GM23248 (cell line): Measurements from ENCODE around the gene TMEM164. TPM values are rescaled to one million over a fixed set of nuclear protein-coding genes. Genes with fewer than 3 reads are reported as not detected.

Experiments used
- DNase-seq: peaks from one replicate; pipeline ENCODE4 v3.0.0-alpha.2; 2015
- H2AFZ ChIP-seq: fragments of 200-600 bp; sonication (generic); 2 replicates; pipeline ENCODE4 v1.6.1; 2016; ENCODE audit warnings: antibody characterized with exemption
- H3F3A ChIP-seq: fragments of 200-600 bp; sonication (generic); 2 replicates; pipeline ENCODE4 v1.6.1; 2016; ENCODE audit warnings: mild to moderate bottlenecking, antibody characterized with exemption, mixed run types; ENCODE audit not compliant: insufficient read depth
- H3K27ac ChIP-seq: fragments of 200-600 bp; sonication (generic); 2 replicates; pipeline ENCODE4 v1.5.1; 2016; ENCODE audit warnings: mild to moderate bottlenecking
- H3K27me3 ChIP-seq: fragments of 200-600 bp; sonication (generic); replicated peaks from 2 replicates; pipeline ENCODE4 v1.6.1; 2016; ENCODE audit warnings: mild to moderate bottlenecking; ENCODE audit not compliant: insufficient read depth
- H3K36me3 ChIP-seq: fragments of 200-600 bp; sonication (generic); 2 replicates; pipeline ENCODE4 v1.6.1; 2016; ENCODE audit warnings: low read depth, mild to moderate bottlenecking
- H3K4me1 ChIP-seq: fragments of 200-600 bp; sonication (generic); 2 replicates; pipeline ENCODE4 v1.6.1; 2016; ENCODE audit warnings: mild to moderate bottlenecking; ENCODE audit not compliant: insufficient read depth
- H3K4me2 ChIP-seq: fragments of 200-600 bp; sonication (generic); one replicate; pipeline ENCODE4 v1.6.1; 2016; ENCODE audit warnings: mild to moderate bottlenecking; ENCODE audit not compliant: unreplicated experiment
- H3K4me3 ChIP-seq: fragments of 200-600 bp; sonication (generic); 2 replicates; pipeline ENCODE4 v1.5.1; 2016; ENCODE audit warnings: mild to moderate bottlenecking
- H3K79me2 ChIP-seq: fragments of 200-600 bp; sonication (generic); 2 replicates; pipeline ENCODE4 v1.6.1; 2016; ENCODE audit warnings: mild to moderate bottlenecking; ENCODE audit not compliant: insufficient read depth
- H3K9ac ChIP-seq: fragments of 200-600 bp; sonication (generic); 2 replicates; pipeline ENCODE4 v1.6.1; 2016; ENCODE audit warnings: mild to moderate bottlenecking
- H3K9me2 ChIP-seq: fragments of 200-600 bp; sonication (generic); 2 replicates; pipeline ENCODE4 v1.6.1; 2016; ENCODE audit warnings: mixed run types, mild to moderate bottlenecking, moderate library complexity; ENCODE audit not compliant: insufficient read depth
- H3K9me3 ChIP-seq: fragments of 200-600 bp; sonication (generic); one replicate; pipeline ENCODE4 v1.6.1; 2017; ENCODE audit warnings: low read depth
- H4K20me1 ChIP-seq: fragments of 200-600 bp; sonication (generic); 2 replicates; pipeline ENCODE4 v1.6.0; 2016; ENCODE audit not compliant: insufficient read depth
- EZH2 ChIP-seq: fragments of 200-600 bp; sonication (generic); IDR thresholded peaks from 2 replicates; pipeline ENCODE4 v1.6.1; 2018; ENCODE audit warnings: antibody characterized with exemption, mild to moderate bottlenecking; ENCODE audit not compliant: insufficient read depth, poor library complexity, severe bottlenecking
- EZH2phosphoT487 ChIP-seq: fragments of 200-600 bp; sonication (generic); IDR thresholded peaks from 2 replicates; pipeline ENCODE4 v1.6.1; 2018; ENCODE audit warnings: antibody characterized with exemption, moderate library complexity, mild to moderate bottlenecking, low read depth; ENCODE audit not compliant: insufficient read depth
- WGBS, 2 experiments: methylation state at CpG; one replicate each; pipeline ENCODE4 v1.1.6; 2015 to 2017; ENCODE audit warnings: low lambda C conversion rate in 2 of 2, low coverage in 1 of 2; ENCODE audit errors: missing lambda C conversion rate in 2 of 2; 5-methylcytosine and 5-hydroxymethylcytosine counted together
- in situ Hi-C: fragments of 300-500 bp; cut with MboI; formaldehyde crosslinking; loops from 2 replicates; pipeline ENCODE4 v1.15.0; 2020
- microRNA counts: library from miRNA; unstranded; fragments of <30 nt; microRNA quantifications from one replicate; lab custom pipeline; 2016
- microRNA-seq: library from miRNA; unstranded; fragments of <30 nt; microRNA quantifications from one replicate; pipeline ENCODE4, GENCODE V29; 2016; ENCODE audit warnings: borderline number of aligned reads
- polyA plus RNA-seq: library from polyadenylated mRNA; unstranded; fragments of >200 nt; fragmentation: Nextera tagmentation; extraction: Ambion mirVana; gene quantifications from 2 replicates; pipeline ENCODE4 v1.2.1, GENCODE V29; 2016
- small RNA-seq: library from RNA; depleted of rRNA; stranded (forward); fragments of <200 nt; gene quantifications from one replicate; pipeline ENCODE3, GENCODE V24; 2014; ENCODE audit warnings: low read depth, low replicate concordance
- total RNA-seq: library from RNA; depleted of rRNA; stranded (reverse); fragments of >200 nt; shearing (Covaris generic); gene quantifications from 2 replicates; pipeline ENCODE4 v1.2.3, GENCODE V29; 2014

Gene TMEM164
- total and polyA plus RNA-seq, 2 experiments from 2014 or later, result 1.4 to 9.1 TPM

DNA sequence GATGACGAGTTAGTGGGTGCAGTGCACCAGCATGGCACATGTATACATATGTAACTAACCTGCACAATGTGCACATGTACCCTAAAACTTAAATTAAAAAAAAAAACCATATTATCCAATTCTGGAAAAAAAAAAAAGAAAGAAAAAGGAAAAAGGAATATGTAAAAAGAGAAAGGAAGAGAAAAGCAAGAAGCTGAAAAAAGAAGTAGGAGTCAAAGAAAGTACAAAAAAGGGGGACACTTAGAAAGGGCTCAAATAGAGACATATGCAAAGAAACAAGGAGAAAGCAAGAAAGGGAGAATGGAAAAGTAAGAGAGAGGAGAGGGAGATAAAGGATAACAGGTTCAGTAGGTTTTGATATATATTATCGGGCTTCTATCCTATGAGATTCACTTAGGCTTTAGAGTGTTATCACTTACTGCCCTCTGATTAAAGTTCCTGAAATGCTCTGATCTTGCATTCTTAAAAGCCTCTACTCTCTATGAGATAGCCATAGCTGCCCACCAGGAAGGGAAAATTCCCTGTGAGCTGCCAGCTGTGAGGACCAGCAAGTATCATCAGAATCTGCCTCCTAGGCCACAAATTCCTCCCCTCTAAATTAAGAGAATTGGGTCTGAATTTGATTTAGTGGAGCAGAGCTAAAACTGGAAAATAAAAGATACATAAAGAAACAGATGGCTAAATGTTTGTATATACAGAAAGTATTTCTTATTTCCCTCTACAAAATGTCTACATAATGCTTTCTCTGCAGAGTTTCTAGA, 219.8 kb downstream of the TMEM164 start:
- no peak overlapping the region for H3K9ac ChIP-seq
- H4K20me1 ChIP-seq, result no peaks in the 10 kb centered on the region
- no peaks in the 10 kb centered on the region for H3K36me3 ChIP-seq
- H3K9me3 ChIP-seq, result no peaks in the 10 kb centered on the region
- H3F3A ChIP-seq, result peaks cover 20% of the 10 kb centered on the region
- no peak overlapping the region for H3K27ac ChIP-seq
- no peak for DNase-seq
- no peaks in the 10 kb centered on the region for H3K9me2 ChIP-seq
- H3K27me3 ChIP-seq, result no peaks in the 10 kb centered on the region
- no peak overlapping the region for H3K4me2 ChIP-seq
- peaks cover 71% of the 10 kb centered on the region for H3K79me2 ChIP-seq
- peaks cover 24% of the 10 kb centered on the region for H3K4me1 ChIP-seq
- no peak overlapping the region for H3K4me3 ChIP-seq
- TF ChIP-seq EZH2phosphoT487 (no peak), EZH2 (no peak)
- no peak overlapping the region for H2AFZ ChIP-seq
- WGBS, 2 experiments, result 90 to 95% methylated on average over 1 to 2 of the region's 2 CpGs
- in situ Hi-C loops, result no loop called here

DNA sequence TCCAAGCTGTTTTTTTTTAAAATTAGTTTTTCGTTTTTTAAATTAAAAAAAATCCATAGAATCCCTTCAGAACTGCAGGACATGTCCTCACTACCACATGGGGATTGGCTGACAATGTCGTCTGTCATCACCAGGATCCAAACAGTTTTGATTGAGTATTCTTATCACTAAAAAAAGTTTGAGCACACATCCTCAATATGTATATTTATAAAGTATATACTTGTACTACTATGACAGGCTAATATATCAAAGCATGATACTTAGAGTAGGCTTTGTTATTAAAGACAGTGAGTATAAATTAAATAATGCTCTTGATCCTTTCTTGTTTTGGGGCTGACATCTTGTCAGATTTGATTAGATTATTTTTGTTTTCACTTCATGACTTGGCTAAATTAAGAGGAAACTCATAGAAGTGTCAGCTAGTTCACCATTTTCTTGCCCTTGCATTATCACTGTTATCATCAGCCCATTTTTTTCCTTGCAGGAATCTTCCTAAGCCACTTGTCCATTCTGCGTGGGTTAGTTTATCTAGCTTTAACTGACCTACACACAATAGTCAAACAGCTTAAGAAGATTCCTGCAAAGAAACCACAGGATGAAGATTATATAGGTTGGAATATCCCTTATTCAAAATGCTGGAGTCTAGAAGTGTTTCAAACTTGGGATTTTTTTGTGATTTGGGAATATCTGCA, 222.2 kb downstream of the TMEM164 start:
- Histone ChIP-seq H4K20me1 (no peaks in the 10 kb centered on the region), H3K4me3 (no peak overlapping the region), H3K4me1 (peaks cover 10% of the 10 kb centered on the region), H3K9ac (no peak overlapping the region), H3K27me3 (no peaks in the 10 kb centered on the region), H3K9me3 (no peaks in the 10 kb centered on the region), H3F3A (0 out of 2 replicates have a peak, but pooled peaks cover 3% of the 10 kb centered on the region), H3K36me3 (no peaks in the 10 kb centered on the region), H3K79me2 (peaks cover 90% of the 10 kb centered on the region), H3K27ac (no peak overlapping the region), H3K4me2 (no peak overlapping the region), H3K9me2 (no peaks in the 10 kb centered on the region), H2AFZ (no peak overlapping the region)
- in situ Hi-C loops, result no loop called here
- WGBS, 2 experiments, result 75 to 76% methylated on average over 3 of the region's 3 CpGs
- DNase-seq, result no peak
- TF ChIP-seq EZH2phosphoT487 (no peak), EZH2 (no peak)

DNA sequence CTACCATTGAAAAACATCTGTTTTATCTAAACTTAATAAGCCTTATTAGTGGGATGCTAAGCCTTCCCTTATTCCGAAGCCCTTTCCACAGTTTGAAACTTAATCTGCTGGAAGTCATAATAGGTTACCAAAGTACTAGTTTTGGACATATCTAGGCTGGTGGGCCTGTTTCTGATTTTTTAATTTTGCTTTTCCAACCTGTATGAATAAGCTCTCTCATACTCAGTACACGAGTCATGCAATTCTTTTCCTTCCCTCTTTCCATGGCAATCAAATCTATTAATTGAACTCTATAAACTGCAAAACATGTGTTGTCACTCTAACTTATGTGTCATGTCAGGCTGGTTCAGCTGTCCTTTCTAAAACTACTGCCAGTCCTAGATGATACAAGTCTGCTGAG, 224.0 kb downstream of the TMEM164 start:
- H3K4me3 ChIP-seq, result no peak overlapping the region
- no peaks in the 10 kb centered on the region for H3K9me3 ChIP-seq
- in situ Hi-C loops, result no loop called here
- no peak for TF ChIP-seq EZH2phosphoT487
- no peak for TF ChIP-seq EZH2
- H3K27me3 ChIP-seq, result no peaks in the 10 kb centered on the region
- H3K4me2 ChIP-seq, result peak overlapping the region; percentile 9
- H3K36me3 ChIP-seq, result no peaks in the 10 kb centered on the region
- H3F3A ChIP-seq, result no peaks in the 10 kb centered on the region
- no peaks in the 10 kb centered on the region; the same call in 1 of the 2 replicates for H4K20me1 ChIP-seq
- 6 to 9% methylated on average over 1 to 2 of the region's 2 CpGs for WGBS, 2 experiments
- H3K4me1 ChIP-seq, result peaks cover 5% of the 10 kb centered on the region; the same call in 1 of the 2 replicates
- H3K9me2 ChIP-seq, result no peaks in the 10 kb centered on the region
- peaks cover 94% of the 10 kb centered on the region for H3K79me2 ChIP-seq
- H2AFZ ChIP-seq, result no peak overlapping the region
- 0 out of 2 replicates have a peak overlapping the region, but pooled peaks have one; percentile 12 for H3K27ac ChIP-seq
- no peak overlapping the region for H3K9ac ChIP-seq
- DNase-seq, result peak; percentile 19

MicroRNAs within 50 kb of the gene (microRNA counts, 767-probe panel; counts per million panel counts)
- microRNA hsa-miR-652-3p (lab: Ali Mortazavi, UCI), result 447 counts per million, percentile 86 among the panel's probes with 10 or more counts

Small RNA genes lying within 50 kb of the gene (microRNA-seq; reads per million reads assigned to microRNA genes)
- gene MIR3978 (not detected), gene MIR652 (876 reads per million, percentile 75 among the genes with 10 or more reads in this experiment)

Small RNA genes lying within 50 kb of the gene (small RNA-seq; reads per million reads assigned to genes)
- not detected for gene MIR3978
- gene MIR652, result not detected
- gene SNORD96B, result 4.0 reads per million, percentile 76 among the genes with 10 or more reads in this experiment
